ENCODE measurements around the gene CNOT10.

DNA sequence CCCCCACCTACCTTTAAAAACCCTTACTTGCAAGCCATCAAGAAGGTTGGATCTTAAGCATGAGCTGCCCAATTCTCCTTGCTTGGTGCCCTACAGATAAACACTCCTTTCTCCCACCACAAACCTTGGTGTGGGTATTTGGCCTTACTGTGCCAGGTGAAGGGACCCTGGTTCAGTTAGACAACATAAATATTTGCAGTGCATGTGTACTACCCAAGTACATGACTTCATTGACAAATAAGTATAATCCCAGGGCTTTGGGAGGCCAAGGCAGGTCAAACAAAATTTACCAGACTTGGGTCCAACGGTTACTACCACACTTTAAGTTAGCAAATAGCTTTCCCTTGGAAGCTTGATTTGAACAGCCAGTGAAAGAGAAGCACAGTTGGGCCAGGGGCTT lies 9.3 kb upstream of the CNOT10 start:
- TF ChIP-seq, protein P1, sequence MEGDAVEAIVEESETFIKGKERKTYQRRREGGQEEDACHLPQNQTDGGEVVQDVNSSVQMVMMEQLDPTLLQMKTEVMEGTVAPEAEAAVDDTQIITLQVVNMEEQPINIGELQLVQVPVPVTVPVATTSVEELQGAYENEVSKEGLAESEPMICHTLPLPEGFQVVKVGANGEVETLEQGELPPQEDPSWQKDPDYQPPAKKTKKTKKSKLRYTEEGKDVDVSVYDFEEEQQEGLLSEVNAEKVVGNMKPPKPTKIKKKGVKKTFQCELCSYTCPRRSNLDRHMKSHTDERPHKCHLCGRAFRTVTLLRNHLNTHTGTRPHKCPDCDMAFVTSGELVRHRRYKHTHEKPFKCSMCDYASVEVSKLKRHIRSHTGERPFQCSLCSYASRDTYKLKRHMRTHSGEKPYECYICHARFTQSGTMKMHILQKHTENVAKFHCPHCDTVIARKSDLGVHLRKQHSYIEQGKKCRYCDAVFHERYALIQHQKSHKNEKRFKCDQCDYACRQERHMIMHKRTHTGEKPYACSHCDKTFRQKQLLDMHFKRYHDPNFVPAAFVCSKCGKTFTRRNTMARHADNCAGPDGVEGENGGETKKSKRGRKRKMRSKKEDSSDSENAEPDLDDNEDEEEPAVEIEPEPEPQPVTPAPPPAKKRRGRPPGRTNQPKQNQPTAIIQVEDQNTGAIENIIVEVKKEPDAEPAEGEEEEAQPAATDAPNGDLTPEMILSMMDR (IDR thresholded peaks at IDR 0.05): no peak
- no peak for TF ChIP-seq EZH2 (IDR thresholded peaks at IDR 0.05; ENCODE audit: borderline replicate concordance, insufficient read depth, low read depth, low read length, poor library complexity, severe bottlenecking)

Measured in B cell (primary cell).